ENCODE data around the gene PRKAG2. TPM values are rescaled to one million over a fixed set of nuclear protein-coding genes. Genes with fewer than 3 reads are reported as not detected.

The PRKAG2 gene
- total and polyA plus RNA-seq, 2 of the 8 experiments (the other 6 are each of a cell fraction or from before 2014, with no cell fraction given): 7.5 to 18.1 TPM

DNA sequence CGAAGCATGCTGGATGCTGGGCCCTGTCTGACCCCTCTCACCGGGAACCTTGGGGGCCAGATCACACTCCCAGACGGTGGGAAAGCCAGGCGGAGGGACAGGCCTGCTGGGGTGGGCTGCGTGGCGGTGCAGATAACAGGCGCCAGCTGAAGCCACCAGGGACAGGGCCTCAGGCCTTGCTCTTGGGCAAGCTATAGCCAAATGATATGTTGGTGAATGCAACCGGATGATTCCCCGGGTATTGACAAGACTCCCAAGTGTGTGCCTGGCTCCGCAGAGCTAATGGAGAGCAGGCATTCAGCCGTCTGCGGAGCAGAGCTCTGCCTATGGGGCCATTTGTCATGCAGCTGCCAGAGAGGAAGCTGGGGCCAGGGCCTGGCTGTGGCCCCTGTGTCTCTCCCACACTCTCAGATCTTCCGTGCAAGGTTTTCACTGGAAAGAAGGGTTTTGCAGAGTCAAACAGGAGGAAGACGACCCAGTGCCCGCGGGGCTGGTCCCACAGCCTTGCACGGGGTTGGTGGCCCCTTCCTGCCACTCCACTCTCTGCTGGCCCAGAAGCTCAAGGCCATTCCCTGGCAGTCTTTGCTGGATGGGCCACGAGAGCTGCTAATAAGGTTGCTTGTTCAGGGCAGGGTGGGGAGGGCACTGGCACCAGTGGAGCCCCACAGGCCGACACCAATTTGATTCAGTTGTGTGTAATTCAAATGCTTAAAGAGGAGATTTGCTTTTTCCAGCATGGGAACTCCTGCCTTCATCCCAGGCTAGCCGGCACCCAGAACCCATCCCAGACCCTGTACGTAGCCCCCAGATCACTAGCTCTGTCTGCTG lies 91.8 kb downstream of the PRKAG2 start:
- Histone ChIP-seq H3K9me3 (ENCODE audit: insufficient read depth in 2 of 2, low read depth in 1 of 2, low read length in 1 of 2) (no peaks in the 10 kb centered on the region), H3K18ac (ENCODE audit: extremely low read depth, low read length) (no peak overlapping the region), H2AFZ (ENCODE audit: low read length) (no peak overlapping the region), H3K27ac (ENCODE audit: low read depth, low read length) (no peak overlapping the region), H3K4me3 (ENCODE audit: extremely low read depth in 1 of 4, insufficient read depth in 2 of 4, low read depth in 3 of 4, low read length in 4 of 4) (no peak overlapping the region), H4K5ac (ENCODE audit: insufficient read length, low read depth, low read length) (no peak overlapping the region), H3K79me2 (ENCODE audit: control insufficient read depth in 1 of 2, insufficient read depth in 2 of 2, low read length in 2 of 2) (no peaks in the 10 kb centered on the region), H2BK5ac (ENCODE audit: low read depth, low read length) (no peak overlapping the region), H3K14ac (ENCODE audit: insufficient read length) (no peak overlapping the region), H3K4ac (replicated peaks; ENCODE audit: insufficient read length, low read depth, low read length) (no peak overlapping the region), H4K20me1 (replicated peaks in 1 of 2; ENCODE audit: control insufficient read depth in 1 of 2, insufficient read depth in 2 of 2, low read length in 2 of 2) (no peaks in the 10 kb centered on the region), H2BK15ac (ENCODE audit: low read length) (no peak overlapping the region), H3K79me1 (ENCODE audit: low read depth, low read length) (no peaks in the 10 kb centered on the region), H4K8ac (ENCODE audit: extremely low read depth, insufficient read depth, low read length) (no peak overlapping the region), H4K91ac (replicated peaks; ENCODE audit: insufficient read length, low read length) (no peak overlapping the region), H2BK12ac (ENCODE audit: low read depth, low read length) (no peak overlapping the region), H3K36me3 (ENCODE audit: control insufficient read depth in 2 of 4, insufficient read depth in 4 of 4, low read length in 3 of 4) (no peaks in the 10 kb centered on the region), H3K56ac (replicated peaks; ENCODE audit: insufficient read length, low read depth, low read length) (no peak overlapping the region), H3K4me1 (replicated peaks in 1 of 4; ENCODE audit: control insufficient read depth in 3 of 4, insufficient read depth in 4 of 4, low read length in 3 of 4) (peaks cover 0 to 4% (median 1%) of the 10 kb centered on the region in 4 experiments; a peak in 2 of 7 replicates), H3K23ac (ENCODE audit: insufficient read length) (no peak overlapping the region), H2BK120ac (replicated peaks; ENCODE audit: low read depth, low read length) (no peak overlapping the region), H3K9ac (replicated peaks in 1 of 4; ENCODE audit: extremely low read depth in 1 of 4, low read depth in 3 of 4, low read length in 3 of 4) (no peak overlapping the region; a peak in 1 of 7 replicates), H3K4me2 (ENCODE audit: insufficient read depth in 1 of 2, low read depth in 2 of 2, low read length in 2 of 2) (no peak overlapping the region), H3K23me2 (ENCODE audit: low read depth, low read length) (peaks cover 3% of the 10 kb centered on the region), H2BK20ac (ENCODE audit: low read length) (no peak overlapping the region), H2AK5ac (ENCODE audit: low read depth, low read length) (no peak overlapping the region), H3K27me3 (replicated peaks in 1 of 4; ENCODE audit: control insufficient read depth in 3 of 4, extremely low read depth in 1 of 4, insufficient read depth in 3 of 4, low read length in 3 of 4) (peaks cover 0 to 6% (median 3%) of the 10 kb centered on the region in 4 experiments; a peak in 3 of 7 replicates)
- ChIA-PET POLR2A (ENCODE audit: partially characterized antibody) (interaction anchor here (0.6 to 0.9 kb wide), 2 partner anchors 10 to 11 kb away, joined by 3 read pairs; no protein-coding TSS in a partner anchor), CTCF (ENCODE audit: partially characterized antibody) (interaction anchor here (0.9 to 5.0 kb wide), 11 partner anchors 9 to 156 kb away, joined by 3 to 46 read pairs (median 4); no protein-coding TSS in a partner anchor)
- no peak for FAIRE-seq
- no peak for DNase-seq (ENCODE audit: low read depth in 1 of 2, low spot score in 2 of 2)
- WGBS, 2 experiments (ENCODE audit: extremely low coverage in 1 of 2, insufficient coverage in 1 of 2, insufficient read length in 1 of 2, insufficient replicate concordance in 2 of 2, low coverage in 1 of 2, low lambda C conversion rate in 2 of 2, missing lambda C conversion rate in 1 of 2): 82% methylated on average over 21 of the region's 21 CpGs; no CpG with 5 or more reads in 1 of the 2 experiments
- TF ChIP-seq TBP (IDR thresholded peaks at IDR 0.05; ENCODE audit: low read depth, low read length) (no peak), SAP30 (IDR thresholded peaks at IDR 0.05; ENCODE audit: insufficient read depth, insufficient replicate concordance, low read length) (no peak), HDAC6 (IDR thresholded peaks at IDR 0.05; ENCODE audit: low read depth, low read length) (no peak), BRCA1 (IDR thresholded peaks at IDR 0.05; ENCODE audit: low read depth, low read length) (no peak), MAFK (IDR thresholded peaks at IDR 0.05; ENCODE audit: low read depth, low read length) (no peak), SP2 (IDR thresholded peaks at IDR 0.05; ENCODE audit: low read length) (no peak), CBX8 (IDR thresholded peaks at IDR 0.05; ENCODE audit: borderline replicate concordance, low read depth, low read length) (no peak), CEBPB (IDR thresholded peaks at IDR 0.05; ENCODE audit: low read depth, low read length) (no peak), SUZ12 (IDR thresholded peaks at IDR 0.05; ENCODE audit: low read length) (no peak), JUN (IDR thresholded peaks at IDR 0.05; ENCODE audit: low read depth, low read length) (no peak), GTF2F1 (IDR thresholded peaks at IDR 0.05; ENCODE audit: borderline replicate concordance, low read depth, low read length) (no peak)
- TF ChIP-seq, protein P1, sequence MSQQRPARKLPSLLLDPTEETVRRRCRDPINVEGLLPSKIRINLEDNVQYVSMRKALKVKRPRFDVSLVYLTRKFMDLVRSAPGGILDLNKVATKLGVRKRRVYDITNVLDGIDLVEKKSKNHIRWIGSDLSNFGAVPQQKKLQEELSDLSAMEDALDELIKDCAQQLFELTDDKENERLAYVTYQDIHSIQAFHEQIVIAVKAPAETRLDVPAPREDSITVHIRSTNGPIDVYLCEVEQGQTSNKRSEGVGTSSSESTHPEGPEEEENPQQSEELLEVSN (IDR thresholded peaks at IDR 0.05): no peak

Data from H1 (cell line).